ENCODE measurements around the gene AQP12A. TPM values are rescaled to one million over a fixed set of nuclear protein-coding genes. Genes with fewer than 3 reads are reported as not detected.

The AQP12A gene
- total and polyA plus RNA-seq, 12 donors = not detected

DNA sequence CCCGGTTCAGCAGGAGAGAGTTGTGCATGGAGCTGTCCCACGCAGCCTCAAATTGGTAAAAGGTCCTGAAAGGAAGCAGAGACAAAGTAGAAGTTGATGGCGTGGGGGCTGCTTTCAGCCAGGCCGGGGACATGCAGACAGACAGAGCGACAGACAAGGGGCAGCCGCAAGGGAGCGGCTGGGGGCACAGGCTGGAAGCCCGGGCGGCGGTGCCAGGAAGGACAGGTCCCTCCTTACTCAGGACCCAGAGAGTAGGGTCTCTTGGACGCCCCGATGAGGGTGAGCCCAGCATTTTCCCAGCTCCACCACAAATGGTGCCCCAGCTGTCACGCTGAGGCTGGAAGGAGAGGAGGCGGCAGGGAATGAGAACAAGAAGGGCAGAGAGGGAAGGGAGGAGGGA lies 35.2 kb downstream of the AQP12A start:
- Histone ChIP-seq H3K36me3 (replicated peaks in 1 of 2) (no peaks in the 10 kb centered on the region), H3K27ac (no peak overlapping the region), H3K27me3 (no peaks in the 10 kb centered on the region), H3K9me3 (replicated peaks in 1 of 3) (no peaks in the 10 kb centered on the region), H3K4me1 (replicated peaks in 1 of 2) (no peaks in the 10 kb centered on the region), H3K4me3 (no peak overlapping the region)
- DNase-seq = no peak
- WGBS, 4 donors = 77 to 90% (median 86%) methylated on average over 12 to 14 of the region's 14 CpGs
- no peak for TF ChIP-seq POLR2A (IDR thresholded peaks at IDR 0.05)
- no peak for TF ChIP-seq CTCF (IDR thresholded peaks at IDR 0.05)
- intact Hi-C loops (cut with DNase I) = no loop called here

- H3K9me3 ChIP-seq (replicated peaks in 1 of 3) = no peaks in the 10 kb centered on the region
- TF ChIP-seq POLR2A (IDR thresholded peaks at IDR 0.05) (no peak), CTCF (IDR thresholded peaks at IDR 0.05) (no peak)
- H3K27me3 ChIP-seq = no peaks in the 10 kb centered on the region
- 81 to 87% (median 83%) methylated on average over 8 to 14 of the region's 14 CpGs for WGBS, 4 donors
- H3K27ac ChIP-seq = no peak overlapping the region
- no peaks in the 10 kb centered on the region for H3K36me3 ChIP-seq (replicated peaks in 1 of 2)
- intact Hi-C loops (cut with DNase I) = no loop called here
- no peak for DNase-seq
- H3K4me3 ChIP-seq = no peak overlapping the region
- no peaks in the 10 kb centered on the region for H3K4me1 ChIP-seq (replicated peaks in 1 of 2)
Measured at GRCh38 chr2:240727439-240727838, 35.8 kb downstream of the AQP12A start.

GRCh38 chr2:240727913-240728312 lies 36.2 kb downstream of the AQP12A start:
- Histone ChIP-seq H3K27ac (no peak overlapping the region), H3K9me3 (replicated peaks in 1 of 3) (no peaks in the 10 kb centered on the region), H3K4me1 (replicated peaks in 1 of 2) (no peaks in the 10 kb centered on the region), H3K27me3 (no peaks in the 10 kb centered on the region), H3K36me3 (replicated peaks in 1 of 2) (no peaks in the 10 kb centered on the region), H3K4me3 (no peak overlapping the region)
- no peak for DNase-seq
- intact Hi-C loops (cut with DNase I) = no loop called here
- 85 to 92% (median 90%) methylated on average over 10 to 15 of the region's 15 CpGs for WGBS, 4 donors
- TF ChIP-seq POLR2A (IDR thresholded peaks at IDR 0.05) = no peak
- no peak for TF ChIP-seq CTCF (IDR thresholded peaks at IDR 0.05)

- H3K27ac ChIP-seq = no peak overlapping the region
- H3K36me3 ChIP-seq (replicated peaks in 1 of 2) = no peaks in the 10 kb centered on the region
- H3K9me3 ChIP-seq (replicated peaks in 1 of 3) = no peaks in the 10 kb centered on the region
- no peaks in the 10 kb centered on the region for H3K4me1 ChIP-seq (replicated peaks in 1 of 2)
- no peak for TF ChIP-seq POLR2A (IDR thresholded peaks at IDR 0.05)
- TF ChIP-seq CTCF (IDR thresholded peaks at IDR 0.05) = no peak
- intact Hi-C loops (cut with DNase I) = no loop called here
- no peaks in the 10 kb centered on the region for H3K27me3 ChIP-seq
- 81 to 89% (median 87%) methylated on average over 8 to 10 of the region's 10 CpGs for WGBS, 4 donors
- no peak for DNase-seq
- H3K4me3 ChIP-seq = no peak overlapping the region
Measured at GRCh38 chr2:240728361-240728760, 36.7 kb downstream of the AQP12A start.

Data from adrenal gland (tissue), 12 donors.